HEK293 (cell line): ENCODE data around the gene KLHL17.

Source experiments
- OSR2 ChIP-seq: fragments of 450-650 bp; formaldehyde crosslinking; IDR thresholded peaks from 2 replicates; pipeline ENCODE4 v1.5.1; 2016; ENCODE audit warnings: missing biosample characterization, missing genetic modification characterization
- RBAK ChIP-seq: fragments of 450-650 bp; formaldehyde crosslinking; IDR thresholded peaks from 2 replicates; pipeline ENCODE4 v1.5.1; 2016; ENCODE audit warnings: missing biosample characterization, missing genetic modification characterization
- YY1 ChIP-seq: fragments of 450-650 bp; formaldehyde crosslinking; IDR thresholded peaks from 2 replicates; pipeline ENCODE4 v1.5.1; 2018; ENCODE audit warnings: missing biosample characterization, missing genetic modification characterization
- ZNF174 ChIP-seq: fragments of 450-650 bp; formaldehyde crosslinking; IDR thresholded peaks from 2 replicates; pipeline ENCODE4 v1.5.0; 2017; ENCODE audit warnings: missing biosample characterization, mild to moderate bottlenecking, missing genetic modification characterization
- ZNF416 ChIP-seq: fragments of 450-650 bp; formaldehyde crosslinking; IDR thresholded peaks from 2 replicates; pipeline ENCODE4 v1.5.1; 2016; ENCODE audit warnings: missing biosample characterization, missing genetic modification characterization
- ZNF621 ChIP-seq: fragments of 450-650 bp; formaldehyde crosslinking; IDR thresholded peaks from 2 replicates; pipeline ENCODE4 v1.5.1; 2017; ENCODE audit warnings: missing biosample characterization, missing genetic modification characterization
- TF ChIP-seq, protein P1 (sequence below): fragments of 450-650 bp; formaldehyde crosslinking; IDR thresholded peaks from 2 replicates; pipeline ENCODE4 v1.5.1; 2016; ENCODE audit warnings: missing biosample characterization, missing genetic modification characterization
- TF ChIP-seq, protein P2 (sequence below): fragments of 450-650 bp; formaldehyde crosslinking; conservative IDR thresholded peaks from 2 replicates; pipeline ENCODE4 v1.5.1; 2016; ENCODE audit warnings: low read depth, missing biosample characterization, missing genetic modification characterization
- TF ChIP-seq, protein P3 (sequence below): fragments of 450-650 bp; formaldehyde crosslinking; IDR thresholded peaks from 2 replicates; pipeline ENCODE4 v1.5.1; 2016; ENCODE audit warnings: missing biosample characterization, missing genetic modification characterization
- TF ChIP-seq, protein P4 (sequence below): fragments of 450-650 bp; formaldehyde crosslinking; IDR thresholded peaks from 2 replicates; pipeline ENCODE4 v1.5.1; 2016; ENCODE audit warnings: missing biosample characterization, missing genetic modification characterization

- TF ChIP-seq RBAK (no peak), ZNF621 (no peak), ZNF416 (no peak), YY1 (no peak), ZNF174 (tag by site-specific recombination) (no peak), OSR2 (tag by site-specific recombination) (no peak)
- TF ChIP-seq, protein P1, sequence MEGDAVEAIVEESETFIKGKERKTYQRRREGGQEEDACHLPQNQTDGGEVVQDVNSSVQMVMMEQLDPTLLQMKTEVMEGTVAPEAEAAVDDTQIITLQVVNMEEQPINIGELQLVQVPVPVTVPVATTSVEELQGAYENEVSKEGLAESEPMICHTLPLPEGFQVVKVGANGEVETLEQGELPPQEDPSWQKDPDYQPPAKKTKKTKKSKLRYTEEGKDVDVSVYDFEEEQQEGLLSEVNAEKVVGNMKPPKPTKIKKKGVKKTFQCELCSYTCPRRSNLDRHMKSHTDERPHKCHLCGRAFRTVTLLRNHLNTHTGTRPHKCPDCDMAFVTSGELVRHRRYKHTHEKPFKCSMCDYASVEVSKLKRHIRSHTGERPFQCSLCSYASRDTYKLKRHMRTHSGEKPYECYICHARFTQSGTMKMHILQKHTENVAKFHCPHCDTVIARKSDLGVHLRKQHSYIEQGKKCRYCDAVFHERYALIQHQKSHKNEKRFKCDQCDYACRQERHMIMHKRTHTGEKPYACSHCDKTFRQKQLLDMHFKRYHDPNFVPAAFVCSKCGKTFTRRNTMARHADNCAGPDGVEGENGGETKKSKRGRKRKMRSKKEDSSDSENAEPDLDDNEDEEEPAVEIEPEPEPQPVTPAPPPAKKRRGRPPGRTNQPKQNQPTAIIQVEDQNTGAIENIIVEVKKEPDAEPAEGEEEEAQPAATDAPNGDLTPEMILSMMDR (tag by site-specific recombination) = no peak
- TF ChIP-seq, protein P2, sequence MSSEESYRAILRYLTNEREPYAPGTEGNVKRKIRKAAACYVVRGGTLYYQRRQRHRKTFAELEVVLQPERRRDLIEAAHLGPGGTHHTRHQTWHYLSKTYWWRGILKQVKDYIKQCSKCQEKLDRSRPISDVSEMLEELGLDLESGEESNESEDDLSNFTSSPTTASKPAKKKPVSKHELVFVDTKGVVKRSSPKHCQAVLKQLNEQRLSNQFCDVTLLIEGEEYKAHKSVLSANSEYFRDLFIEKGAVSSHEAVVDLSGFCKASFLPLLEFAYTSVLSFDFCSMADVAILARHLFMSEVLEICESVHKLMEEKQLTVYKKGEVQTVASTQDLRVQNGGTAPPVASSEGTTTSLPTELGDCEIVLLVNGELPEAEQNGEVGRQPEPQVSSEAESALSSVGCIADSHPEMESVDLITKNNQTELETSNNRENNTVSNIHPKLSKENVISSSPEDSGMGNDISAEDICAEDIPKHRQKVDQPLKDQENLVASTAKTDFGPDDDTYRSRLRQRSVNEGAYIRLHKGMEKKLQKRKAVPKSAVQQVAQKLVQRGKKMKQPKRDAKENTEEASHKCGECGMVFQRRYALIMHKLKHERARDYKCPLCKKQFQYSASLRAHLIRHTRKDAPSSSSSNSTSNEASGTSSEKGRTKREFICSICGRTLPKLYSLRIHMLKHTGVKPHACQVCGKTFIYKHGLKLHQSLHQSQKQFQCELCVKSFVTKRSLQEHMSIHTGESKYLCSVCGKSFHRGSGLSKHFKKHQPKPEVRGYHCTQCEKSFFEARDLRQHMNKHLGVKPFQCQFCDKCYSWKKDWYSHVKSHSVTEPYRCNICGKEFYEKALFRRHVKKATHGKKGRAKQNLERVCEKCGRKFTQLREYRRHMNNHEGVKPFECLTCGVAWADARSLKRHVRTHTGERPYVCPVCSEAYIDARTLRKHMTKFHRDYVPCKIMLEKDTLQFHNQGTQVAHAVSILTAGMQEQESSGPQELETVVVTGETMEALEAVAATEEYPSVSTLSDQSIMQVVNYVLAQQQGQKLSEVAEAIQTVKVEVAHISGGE = no peak
- TF ChIP-seq, protein P3, sequence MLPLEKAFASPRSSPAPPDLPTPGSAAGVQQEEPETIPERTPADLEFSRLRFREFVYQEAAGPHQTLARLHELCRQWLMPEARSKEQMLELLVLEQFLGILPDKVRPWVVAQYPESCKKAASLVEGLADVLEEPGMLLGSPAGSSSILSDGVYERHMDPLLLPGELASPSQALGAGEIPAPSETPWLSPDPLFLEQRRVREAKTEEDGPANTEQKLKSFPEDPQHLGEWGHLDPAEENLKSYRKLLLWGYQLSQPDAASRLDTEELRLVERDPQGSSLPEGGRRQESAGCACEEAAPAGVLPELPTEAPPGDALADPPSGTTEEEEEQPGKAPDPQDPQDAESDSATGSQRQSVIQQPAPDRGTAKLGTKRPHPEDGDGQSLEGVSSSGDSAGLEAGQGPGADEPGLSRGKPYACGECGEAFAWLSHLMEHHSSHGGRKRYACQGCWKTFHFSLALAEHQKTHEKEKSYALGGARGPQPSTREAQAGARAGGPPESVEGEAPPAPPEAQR (tag by site-specific recombination) = no peak
- TF ChIP-seq, protein P4, sequence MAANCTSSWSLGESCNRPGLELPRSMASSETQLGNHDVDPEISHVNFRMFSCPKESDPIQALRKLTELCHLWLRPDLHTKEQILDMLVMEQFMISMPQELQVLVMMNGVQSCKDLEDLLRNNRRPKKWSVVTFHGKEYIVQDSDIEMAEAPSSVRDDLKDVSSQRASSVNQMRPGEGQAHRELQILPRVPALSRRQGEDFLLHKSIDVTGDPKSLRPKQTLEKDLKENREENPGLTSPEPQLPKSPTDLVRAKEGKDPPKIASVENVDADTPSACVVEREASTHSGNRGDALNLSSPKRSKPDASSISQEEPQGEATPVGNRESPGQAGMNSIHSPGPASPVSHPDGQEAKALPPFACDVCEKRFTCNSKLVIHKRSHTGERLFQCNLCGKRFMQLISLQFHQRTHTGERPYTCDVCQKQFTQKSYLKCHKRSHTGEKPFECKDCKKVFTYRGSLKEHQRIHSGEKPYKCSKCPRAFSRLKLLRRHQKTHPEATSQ (tag by site-specific recombination) = no peak
Observed at GRCh38 chr1:942864-943533, 17.4 kb upstream of the KLHL17 start.
